Adrenal gland (tissue), 12 donors: ENCODE measurements around the gene UFC1. TPM values are rescaled to one million over a fixed set of nuclear protein-coding genes. Genes with fewer than 3 reads are reported as not detected.

Experiments used
- DNase-seq, 7 donors: peaks; one replicate each; pipeline ENCODE4 v3.0.0-alpha.2; 2019 to 2020
- H3K27ac ChIP-seq, 5 donors: fragments of 200-600 bp; sonication (generic) in 4 of 5; 1 replicate in 3 of 5; 2 replicates in 2 of 5; pipeline versions ENCODE4 v1.5.1 to v1.8.0; 2016 to 2020; ENCODE audit warnings: mild to moderate bottlenecking in 1 of 5
- H3K27me3 ChIP-seq: fragments of 200-600 bp; 2 replicates; pipeline ENCODE4 v1.8.0; 2021
- H3K36me3 ChIP-seq, 2 donors: fragments of 200-600 bp; replicated peaks in 1 of 2; 1 replicate in 1 of 2; 2 replicates in 1 of 2; pipeline versions ENCODE4 v1.5.1 to v1.8.0; 2018 to 2022
- H3K4me1 ChIP-seq, 2 donors: fragments of 200-600 bp; replicated peaks in 1 of 2; 1 replicate in 1 of 2; 2 replicates in 1 of 2; pipeline versions ENCODE4 v1.5.1 to v1.8.0; 2018 to 2021
- H3K4me3 ChIP-seq, 4 donors: fragments of 200-600 bp; sonication (generic) in 3 of 4; one replicate each; pipeline ENCODE4 v1.5.1; 2016 to 2018
- H3K9me3 ChIP-seq, 3 donors: fragments of 200-600 bp; sonication (generic) in 1 of 3; replicated peaks in 1 of 3; 1 replicate in 2 of 3; 2 replicates in 1 of 3; pipeline versions ENCODE4 v1.5.1 to v1.8.0; 2016 to 2021
- POLR2A ChIP-seq, 2 donors: fragments of 450-650 bp; IDR thresholded peaks; one replicate each; pipeline ENCODE4 v1.6.1; 2017; ENCODE audit warnings: antibody characterized with exemption in 2 of 2, mild to moderate bottlenecking in 2 of 2, moderate library complexity in 1 of 2
- WGBS, 4 donors: extraction: QIAGEN DNeasy Blood & Tissue Kit in 2 of 4; methylation state at CpG; one replicate each; pipeline versions ENCODE4 v1.1.5 to v1.1.7; 2013 to 2017; 5-methylcytosine and 5-hydroxymethylcytosine counted together
- intact Hi-C, 2 donors: fragments of 100-400 bp; cut with DNase I; formaldehyde crosslinking; loops; one replicate each; pipeline versions ENCODE4 v1.14.1 to v1.15.0; 2022 to 2023
- polyA plus RNA-seq, 3 donors: library from polyadenylated mRNA; stranded (reverse); fragments of 200-250 nt in 2 of 3; fragments of 350-450 nt in 1 of 3; fragmentation: Illumina TruSeq in 1 of 3; extraction: RNeasy Lipid Tissue Mini Kit (QIAGEN cat#74804) in 1 of 3; gene quantifications; one replicate each; pipeline ENCODE4 v1.2.3, GENCODE V29; 2013 to 2014
- total RNA-seq, 9 donors: library from RNA; depleted of rRNA in 4 of 9; stranded (reverse); fragments of >200 nt in 4 of 9; fragments of 120-200 nt in 1 of 9; fragmentation: NEBNext Ultra II Directional in 1 of 9; extraction: Animal tissue kit (Norgen Biotek cat#: 25700) in 1 of 9; gene quantifications; one replicate each; pipeline versions ENCODE4 v1.1.0 to v1.2.4, GENCODE V29; 2013 to 2023
- TF ChIP-seq, protein P1 (sequence below), 6 experiments: fragments of 450-650 bp in 4 of 6; fragments of 200-600 bp in 2 of 6; sonication (generic) in 1 of 6; IDR thresholded peaks; 1 replicate in 5 of 6; 2 replicates in 1 of 6; pipeline versions ENCODE4 v1.5.1 to v1.8.0; 2016 to 2021; ENCODE audit warnings: antibody characterized with exemption in 6 of 6, mild to moderate bottlenecking in 2 of 6, moderate library complexity in 1 of 6
- donor health status: healthy with polysubstance abuse.
- donor health status: Bipolar disorder and iron deficiency.
- donor health status: DM: yes; HTN: yes; CAD: no.
- donor health status: DM: no; HTN: no; CAD: no.
- donor health status: DM: no; HTN: no; CAD: no.
- donor health status: DM: yes; HTN: yes; CAD: no.

UFC1 gene
- total and polyA plus RNA-seq, 12 donors = 59.0 to 166 (median 110) TPM

DNA sequence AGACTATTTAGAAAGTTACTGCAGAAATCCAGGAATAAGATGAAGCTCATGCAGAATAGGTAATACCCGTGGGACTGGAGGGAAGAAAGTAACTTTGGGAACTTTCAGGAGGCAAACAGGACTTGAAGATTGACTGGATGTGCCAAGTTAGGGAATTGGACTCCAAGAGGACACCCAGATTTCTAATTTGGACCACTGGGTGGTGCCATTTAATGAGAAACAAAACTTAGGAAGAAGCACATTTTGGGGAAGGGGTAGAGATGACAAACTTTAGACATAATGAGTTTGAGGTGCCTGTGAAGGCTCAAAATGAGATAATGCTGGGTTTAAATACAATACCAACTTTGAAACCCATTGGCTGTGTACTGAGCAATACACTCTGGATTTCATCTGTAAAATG is 26.9 kb downstream of the UFC1 start:
- intact Hi-C loops = no loop called here

DNA sequence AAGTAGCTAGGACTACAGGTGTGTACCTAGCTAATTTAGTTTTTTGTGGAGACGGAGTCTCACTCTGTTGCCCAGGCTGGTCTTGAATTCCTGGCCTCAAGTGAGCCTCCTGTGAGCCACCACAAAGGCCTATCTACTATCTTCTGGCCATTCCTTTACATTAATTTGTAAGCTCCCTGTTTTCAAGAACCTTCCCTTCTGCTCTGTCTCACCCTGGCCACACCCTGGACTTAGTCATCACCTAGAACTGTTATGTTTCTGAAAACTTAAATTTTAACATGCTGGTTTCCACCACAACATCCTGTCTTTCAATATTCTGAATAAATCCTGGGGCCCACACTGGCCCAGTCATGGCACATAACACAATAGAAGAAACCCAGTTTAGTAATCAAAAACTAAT is 28.4 kb downstream of the UFC1 start:
- H3K36me3 ChIP-seq = no peaks in the 10 kb centered on the region
- TF ChIP-seq, protein P1, sequence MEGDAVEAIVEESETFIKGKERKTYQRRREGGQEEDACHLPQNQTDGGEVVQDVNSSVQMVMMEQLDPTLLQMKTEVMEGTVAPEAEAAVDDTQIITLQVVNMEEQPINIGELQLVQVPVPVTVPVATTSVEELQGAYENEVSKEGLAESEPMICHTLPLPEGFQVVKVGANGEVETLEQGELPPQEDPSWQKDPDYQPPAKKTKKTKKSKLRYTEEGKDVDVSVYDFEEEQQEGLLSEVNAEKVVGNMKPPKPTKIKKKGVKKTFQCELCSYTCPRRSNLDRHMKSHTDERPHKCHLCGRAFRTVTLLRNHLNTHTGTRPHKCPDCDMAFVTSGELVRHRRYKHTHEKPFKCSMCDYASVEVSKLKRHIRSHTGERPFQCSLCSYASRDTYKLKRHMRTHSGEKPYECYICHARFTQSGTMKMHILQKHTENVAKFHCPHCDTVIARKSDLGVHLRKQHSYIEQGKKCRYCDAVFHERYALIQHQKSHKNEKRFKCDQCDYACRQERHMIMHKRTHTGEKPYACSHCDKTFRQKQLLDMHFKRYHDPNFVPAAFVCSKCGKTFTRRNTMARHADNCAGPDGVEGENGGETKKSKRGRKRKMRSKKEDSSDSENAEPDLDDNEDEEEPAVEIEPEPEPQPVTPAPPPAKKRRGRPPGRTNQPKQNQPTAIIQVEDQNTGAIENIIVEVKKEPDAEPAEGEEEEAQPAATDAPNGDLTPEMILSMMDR (IDR thresholded peaks at IDR 0.05) = no peak
- TF ChIP-seq POLR2A (IDR thresholded peaks at IDR 0.05) = no peak
- no peak for DNase-seq
- no peaks in the 10 kb centered on the region for H3K9me3 ChIP-seq
- no peak overlapping the region for H3K27ac ChIP-seq
- H3K4me3 ChIP-seq = no peak overlapping the region
- H3K27me3 ChIP-seq = no peaks in the 10 kb centered on the region
- WGBS, 4 donors = 79 to 93% (median 93%) methylated on average over 1 of the region's 1 CpG; no CpG with 5 or more reads in 1 of the 4 donors
- intact Hi-C loops = no loop called here
- peaks cover 0 to 19% of the 10 kb centered on the region in 2 donors for H3K4me1 ChIP-seq

More for the DNA sequence above, 26.9 kb downstream of the UFC1 start:
- DNase-seq = no peak
- no peaks in the 10 kb centered on the region for H3K27me3 ChIP-seq
- peaks cover 6 to 23% of the 10 kb centered on the region in 2 donors for H3K4me1 ChIP-seq
- peaks cover 0 to under 1% of the 10 kb centered on the region in 2 donors for H3K36me3 ChIP-seq
- no peak for TF ChIP-seq POLR2A (IDR thresholded peaks at IDR 0.05)
- TF ChIP-seq, protein P1 (IDR thresholded peaks at IDR 0.05) = peak in 4 of 6 experiments; percentile 20 to 39 (median 34)
- no peak overlapping the region for H3K27ac ChIP-seq
- H3K4me3 ChIP-seq = no peak overlapping the region
- no peaks in the 10 kb centered on the region for H3K9me3 ChIP-seq
- 62 to 78% (median 65%) methylated on average over 1 of the region's 1 CpG for WGBS, 4 donors

DNA sequence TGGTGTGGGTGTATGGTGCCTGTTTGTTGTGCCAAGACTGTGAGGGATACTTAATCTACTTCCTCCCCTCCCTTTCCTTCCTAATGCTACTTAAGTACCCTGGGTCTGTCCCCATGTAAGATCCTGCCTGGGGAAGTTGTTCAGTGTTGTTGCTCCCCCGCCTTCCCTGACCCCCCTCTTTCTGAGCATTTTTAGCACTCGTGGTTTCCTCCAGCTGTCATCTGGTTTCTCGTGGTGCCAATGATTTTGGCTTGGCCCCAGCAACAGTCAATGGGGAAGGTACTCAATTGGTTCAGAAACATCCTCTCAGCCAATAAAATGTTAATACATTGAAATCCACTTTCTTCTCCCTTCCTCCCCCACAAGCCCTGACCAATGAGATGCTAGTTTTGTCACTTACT is 31.5 kb downstream of the UFC1 start:
- peaks cover 0 to 12% of the 10 kb centered on the region in 2 donors for H3K4me1 ChIP-seq
- peak; percentile 64 to 93 (median 82) for DNase-seq
- intact Hi-C loops = no loop called here
- no peaks in the 10 kb centered on the region for H3K36me3 ChIP-seq
- 13 to 25% (median 21%) methylated on average over 3 of the region's 3 CpGs for WGBS, 4 donors
- H3K9me3 ChIP-seq = no peaks in the 10 kb centered on the region
- H3K4me3 ChIP-seq = no peak overlapping the region
- no peaks in the 10 kb centered on the region for H3K27me3 ChIP-seq
- no peak for TF ChIP-seq POLR2A (IDR thresholded peaks at IDR 0.05)
- TF ChIP-seq, protein P1 (IDR thresholded peaks at IDR 0.05) = no peak
- peak overlapping the region in 3 of 5 donors; percentile 19 to 88 (median 84) for H3K27ac ChIP-seq

DNA sequence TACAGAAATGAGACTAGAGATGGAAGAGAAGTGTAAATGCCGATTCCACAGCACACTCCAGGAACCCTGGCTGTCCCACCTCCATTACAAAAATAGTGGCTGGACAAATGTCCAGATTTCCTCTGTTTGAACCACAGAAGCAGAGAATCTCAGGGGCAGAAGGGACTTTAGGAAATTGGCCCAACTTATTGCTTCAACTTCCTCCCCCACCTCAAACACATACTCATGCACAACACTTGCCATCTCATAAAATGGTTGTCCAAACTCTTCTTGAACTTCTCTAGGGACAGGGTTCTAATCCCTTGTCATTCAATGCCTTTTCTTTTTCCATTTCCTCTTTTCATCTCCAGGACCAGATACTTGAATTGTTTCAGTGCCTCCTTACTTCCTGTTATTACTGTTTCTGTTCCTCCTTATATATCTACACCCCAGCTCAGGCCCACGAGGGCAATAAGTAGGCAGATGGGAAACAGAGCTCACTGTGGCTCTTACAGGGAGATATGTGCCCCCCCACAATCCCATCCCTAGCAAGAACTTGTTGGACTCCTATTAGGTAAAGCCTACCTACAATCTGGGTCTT is 32.0 kb downstream of the UFC1 start:
- Histone ChIP-seq H3K27ac (peak overlapping the region in 3 of 5 donors; percentile 19 to 88 (median 84)), H3K36me3 (no peaks in the 10 kb centered on the region), H3K9me3 (no peaks in the 10 kb centered on the region), H3K4me3 (no peak overlapping the region), H3K27me3 (no peaks in the 10 kb centered on the region), H3K4me1 (peaks cover 0 to 12% of the 10 kb centered on the region in 2 donors)
- intact Hi-C loops = no loop called here
- DNase-seq = no peak
- WGBS, 4 donors = 32 to 52% (median 45%) methylated on average over 2 of the region's 2 CpGs
- no peak for TF ChIP-seq POLR2A (IDR thresholded peaks at IDR 0.05)
- TF ChIP-seq, protein P1 (IDR thresholded peaks at IDR 0.05) = no peak
